GM23338 (cell line): ENCODE data around the gene PHLDA3. TPM values are rescaled to one million over a fixed set of nuclear protein-coding genes. Genes with fewer than 3 reads are reported as not detected.
A peak's percentile ranks its signal among the peaks of the same experiment; 100 is the strongest.

Source experiments
- ATAC-seq: fragments of 200-7000 bp; cut with Tn5 transposase; 3 replicates; pipeline ENCODE4 v1.9.1; 2020
- DNase-seq: peaks from one replicate; pipeline ENCODE4 v3.0.0-alpha.2; 2015; ENCODE audit warnings: low spot score
- H2AFZ ChIP-seq: fragments of 200-600 bp; sonication (generic); 2 replicates; pipeline ENCODE4 v1.8.0; 2016; ENCODE audit warnings: antibody characterized with exemption, mild to moderate bottlenecking, moderate library complexity
- H3F3A ChIP-seq: fragments of 200-600 bp; sonication (generic); replicated peaks from 2 replicates; pipeline ENCODE4 v1.8.0; 2017; ENCODE audit warnings: antibody characterized with exemption, mixed run types, low read depth
- H3K27ac ChIP-seq: fragments of 200-600 bp; sonication (generic); 2 replicates; pipeline ENCODE4 v1.6.1; 2016; ENCODE audit warnings: low read depth
- H3K27me3 ChIP-seq: fragments of 200-600 bp; sonication (generic); 2 replicates; pipeline ENCODE4 v1.8.0; 2016; ENCODE audit warnings: mild to moderate bottlenecking, mixed run types, moderate library complexity; ENCODE audit not compliant: insufficient read depth
- H3K36me3 ChIP-seq: fragments of 200-600 bp; sonication (generic); 2 replicates; pipeline ENCODE4 v1.8.0; 2016; ENCODE audit warnings: mild to moderate bottlenecking; ENCODE audit not compliant: insufficient read depth
- H3K4me1 ChIP-seq: fragments of 200-600 bp; sonication (generic); 2 replicates; pipeline ENCODE4 v1.8.0; 2016; ENCODE audit warnings: mild to moderate bottlenecking, moderate library complexity; ENCODE audit not compliant: insufficient read depth
- H3K4me2 ChIP-seq: fragments of 200-600 bp; sonication (generic); 2 replicates; pipeline ENCODE4 v1.7.1; 2017; ENCODE audit warnings: mixed run types
- H3K4me3 ChIP-seq: fragments of 200-600 bp; sonication (generic); 2 replicates; pipeline ENCODE4 v1.6.1; 2016; ENCODE audit warnings: mixed run types
- H3K79me2 ChIP-seq: fragments of 200-600 bp; sonication (generic); replicated peaks from 2 replicates; pipeline ENCODE4 v1.8.0; 2017; ENCODE audit warnings: mild to moderate bottlenecking; ENCODE audit not compliant: insufficient read depth
- H3K9me2 ChIP-seq: fragments of 200-600 bp; sonication (generic); 2 replicates; pipeline ENCODE4 v1.8.0; 2017; ENCODE audit not compliant: insufficient read depth
- H4K20me1 ChIP-seq: fragments of 200-600 bp; sonication (generic); replicated peaks from 2 replicates; pipeline ENCODE4 v1.8.0; 2017; ENCODE audit warnings: mild to moderate bottlenecking; ENCODE audit not compliant: insufficient read depth
- H3K27ac Mint-ChIP-seq: 2 replicates; pipeline ENCODE4 v1.8.0; 2020; ENCODE audit warnings: inconsistent platforms, mild to moderate bottlenecking, moderate library complexity, mixed read lengths
- H3K27me3 Mint-ChIP-seq: 3 replicates; pipeline ENCODE4 v1.8.0; 2022; ENCODE audit warnings: low read depth, mild to moderate bottlenecking, moderate library complexity, mixed read lengths, inconsistent platforms; ENCODE audit not compliant: insufficient read depth, poor library complexity
- H3K36me3 Mint-ChIP-seq: 3 replicates; pipeline ENCODE4 v1.8.0; 2021; ENCODE audit warnings: low read depth, mild to moderate bottlenecking, inconsistent platforms, moderate library complexity, mixed read lengths
- H3K4me1 Mint-ChIP-seq: 3 replicates; pipeline ENCODE4 v1.8.0; 2020; ENCODE audit warnings: mild to moderate bottlenecking, inconsistent platforms, mixed read lengths
- H3K4me3 Mint-ChIP-seq: 3 replicates; pipeline ENCODE4 v1.8.0; 2021; ENCODE audit warnings: moderate library complexity, mild to moderate bottlenecking, inconsistent platforms, mixed read lengths
- H3K9me3 Mint-ChIP-seq: 3 replicates; pipeline ENCODE4 v1.8.0; 2020; ENCODE audit warnings: moderate library complexity, mild to moderate bottlenecking, inconsistent platforms, mixed read lengths
- CREB1 ChIP-seq: fragments of 250-450 bp; sonication (Bioruptor Pico); IDR thresholded peaks from 2 replicates; pipeline ENCODE4 v1.5.0; 2020; ENCODE audit warnings: low read depth, mild to moderate bottlenecking, moderate library complexity
- CTCF ChIP-seq, 2 experiments: fragments of 200-600 bp in 1 of 2; sonication (generic) in 1 of 2; conservative IDR thresholded peaks; 2 replicates each; pipeline versions ENCODE4 v1.5.1 to v1.6.1; 2016 to 2017; ENCODE audit warnings: antibody characterized with exemption in 2 of 2, low read depth in 2 of 2, mild to moderate bottlenecking in 2 of 2, moderate library complexity in 1 of 2
- ETS1 ChIP-seq: IDR thresholded peaks from 2 replicates; pipeline ENCODE4 v1.6.1; 2016; ENCODE audit warnings: antibody characterized with exemption
- EZH2 ChIP-seq: fragments of 200-600 bp; sonication (generic); IDR thresholded peaks from one replicate; pipeline ENCODE4 v1.8.0; 2017; ENCODE audit warnings: antibody characterized with exemption, mild to moderate bottlenecking, low read depth; ENCODE audit not compliant: unreplicated experiment
- EZH2phosphoT487 ChIP-seq: fragments of 200-600 bp; sonication (generic); IDR thresholded peaks from one replicate; pipeline ENCODE4 v1.8.1; 2018; ENCODE audit warnings: antibody characterized with exemption; ENCODE audit not compliant: unreplicated experiment
- JUNB ChIP-seq: IDR thresholded peaks from one replicate; pipeline ENCODE4 v1.6.1; 2016; ENCODE audit warnings: antibody characterized with exemption; ENCODE audit not compliant: unreplicated experiment
- NANOG ChIP-seq: IDR thresholded peaks from 2 replicates; pipeline ENCODE4 v1.6.1; 2016; ENCODE audit warnings: antibody characterized with exemption, borderline replicate concordance
- POLR2AphosphoS5 ChIP-seq: IDR thresholded peaks from 2 replicates; pipeline ENCODE4 v1.6.1; 2016; ENCODE audit warnings: antibody characterized with exemption, low read depth
- REST ChIP-seq: IDR thresholded peaks from one replicate; pipeline ENCODE4 v1.6.1; 2018; ENCODE audit warnings: antibody characterized with exemption; ENCODE audit not compliant: unreplicated experiment
- STAT1 ChIP-seq: IDR thresholded peaks from one replicate; pipeline ENCODE4 v1.6.1; 2016; ENCODE audit warnings: antibody characterized with exemption; ENCODE audit not compliant: unreplicated experiment
- ZNF114 ChIP-seq: fragments of 250-450 bp; sonication (Bioruptor Pico); IDR thresholded peaks from 2 replicates; pipeline ENCODE4 v1.5.0; 2020; ENCODE audit warnings: mild to moderate bottlenecking, moderate library complexity
- ZNF331 ChIP-seq: fragments of 250-450 bp; sonication (Bioruptor Pico); IDR thresholded peaks from 2 replicates; pipeline ENCODE4 v1.5.0; 2020; ENCODE audit warnings: low read depth, mild to moderate bottlenecking, moderate library complexity
- polyA plus RNA-seq: library from polyadenylated mRNA; unstranded; fragments of >200 nt; fragmentation: Nextera tagmentation; extraction: Ambion mirVana; gene quantifications from 2 replicates; pipeline ENCODE4 v1.2.1, GENCODE V29; 2016
- total RNA-seq: library from RNA; depleted of rRNA; stranded (reverse); fragments of >200 nt; shearing (Covaris generic); gene quantifications from 2 replicates; pipeline ENCODE4 v1.2.3, GENCODE V29; 2014

PHLDA3 gene
- total and polyA plus RNA-seq, 2 experiments from 2014 or later, result 37.5 to 87.4 TPM

GRCh38 chr1:201511396-201511940 lies 42.5 kb upstream of the PHLDA3 start:
- Histone ChIP-seq H3F3A (no peaks in the 10 kb centered on the region), H4K20me1 (no peaks in the 10 kb centered on the region), H3K4me1 (peaks cover 8% of the 10 kb centered on the region), H3K4me3 (no peak overlapping the region), H2AFZ (peak overlapping the region; percentile 2; the same call in 1 of the 2 replicates), H3K4me2 (no peak overlapping the region), H3K27me3 (peaks cover 28% of the 10 kb centered on the region), H3K9me2 (peaks cover 12% of the 10 kb centered on the region), H3K36me3 (no peaks in the 10 kb centered on the region), H3K79me2 (no peaks in the 10 kb centered on the region), H3K27ac (no peak overlapping the region)
- DNase-seq (no peak), ATAC-seq (no peak)
- Mint-ChIP-seq H3K9me3 (no peaks in the 10 kb centered on the region), H3K4me3 (no peak overlapping the region), H3K27ac (no peak overlapping the region), H3K4me1 (peaks cover 23% of the 10 kb centered on the region), H3K36me3 (no peaks in the 10 kb centered on the region), H3K27me3 (peaks cover 23% of the 10 kb centered on the region)
- TF ChIP-seq NANOG (no peak), EZH2phosphoT487 (no peak), ZNF114 (CRISPR knock-in tag) (no peak)

GRCh38 chr1:201510734-201511133 lies 41.7 kb upstream of the PHLDA3 start:
- Mint-ChIP-seq H3K36me3 (no peaks in the 10 kb centered on the region), H3K27ac (no peak overlapping the region), H3K9me3 (no peaks in the 10 kb centered on the region), H3K27me3 (peaks cover 31% of the 10 kb centered on the region), H3K4me3 (no peak overlapping the region), H3K4me1 (peaks cover 31% of the 10 kb centered on the region)
- Histone ChIP-seq H3K27ac (no peak overlapping the region), H4K20me1 (no peaks in the 10 kb centered on the region), H3F3A (0 out of 2 replicates have a peak, but pooled peaks cover 6% of the 10 kb centered on the region), H2AFZ (no peak overlapping the region), H3K9me2 (peaks cover 12% of the 10 kb centered on the region), H3K79me2 (no peaks in the 10 kb centered on the region), H3K4me2 (no peak overlapping the region), H3K4me3 (no peak overlapping the region), H3K36me3 (no peaks in the 10 kb centered on the region), H3K27me3 (peaks cover 35% of the 10 kb centered on the region), H3K4me1 (peaks cover 14% of the 10 kb centered on the region)
- DNase-seq, result no peak
- no peak for ATAC-seq
- TF ChIP-seq EZH2 (no peak), NANOG (no peak), REST (no peak), POLR2AphosphoS5 (no peak), JUNB (no peak), STAT1 (no peak), ETS1 (no peak), EZH2phosphoT487 (no peak), CTCF (conservative IDR thresholded peaks at IDR 0.05; ENCODE audit: low read depth in 2 of 2) (no peak), ZNF331 (CRISPR knock-in tag) (no peak), CREB1 (CRISPR knock-in tag) (no peak)
